ENCODE data around the gene SLC44A2. TPM values are rescaled to one million over a fixed set of nuclear protein-coding genes. Genes with fewer than 3 reads are reported as not detected.

Gene SLC44A2
- total and polyA plus RNA-seq, 2 of the 13 experiments (the other 11 are each of a cell fraction or from before 2014, with no cell fraction given): 2.4 to 5.6 TPM

DNA sequence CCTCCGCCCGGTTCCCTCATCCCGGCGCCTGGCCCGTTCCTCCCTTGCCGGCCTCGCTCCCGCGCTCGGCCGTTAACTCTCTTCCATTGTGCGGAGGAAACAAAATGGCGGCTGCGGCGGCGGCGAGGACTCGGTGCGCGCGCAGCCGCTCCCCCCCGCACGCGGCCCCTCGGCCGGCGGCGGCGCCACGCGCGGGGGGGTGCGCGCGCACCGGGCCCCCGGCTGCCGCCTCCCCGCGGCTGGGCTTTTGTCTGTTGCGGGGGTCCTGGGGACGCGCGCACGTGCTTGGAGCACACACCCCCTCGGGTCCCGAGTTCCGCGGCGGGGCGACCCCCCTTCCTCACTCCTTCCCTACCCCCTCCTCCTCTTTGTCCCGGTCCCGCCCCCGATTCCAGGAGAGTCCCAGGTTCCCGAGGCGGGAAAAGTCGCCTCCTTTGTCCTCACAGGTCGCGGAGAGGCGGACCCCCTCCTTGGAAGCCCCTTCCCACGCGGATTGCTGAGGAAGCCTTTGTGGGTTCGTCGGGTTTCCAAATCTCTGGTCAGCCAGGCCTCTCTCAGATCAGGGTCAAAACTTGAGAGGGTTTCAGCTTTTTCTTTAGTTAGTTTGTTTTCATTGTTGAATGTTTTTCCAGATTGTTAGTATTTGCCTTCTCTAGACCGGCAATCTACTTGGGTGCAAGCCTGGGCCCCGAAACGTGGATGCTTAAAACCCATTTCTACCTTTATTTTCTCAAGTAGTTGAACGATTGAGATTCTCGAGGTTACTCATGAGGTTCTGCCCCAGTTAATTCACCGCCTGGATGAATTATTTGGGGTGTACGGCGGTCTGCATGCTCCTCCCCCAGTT is 29.5 kb downstream of the SLC44A2 start:
- Histone ChIP-seq H3K36me3 (replicated peaks in 1 of 2; ENCODE audit: control insufficient read depth in 1 of 2, insufficient read depth in 2 of 2, low read length in 2 of 2) (peaks cover 2 to 10% of the 10 kb centered on the region in 2 experiments; a peak in 2 of 5 replicates), H3K9me3 (ENCODE audit: low read length) (no peaks in the 10 kb centered on the region), H3K4me3 (replicated peaks in 1 of 3; ENCODE audit: insufficient read depth in 1 of 3, low read depth in 2 of 3, low read length in 3 of 3) (peak overlapping the region; percentile 89 to 96 (median 92)), H3K4me2 (ENCODE audit: low read depth, low read length) (peak overlapping the region; percentile 92), H3K4me1 (ENCODE audit: insufficient read depth, low read length) (peaks cover 51% of the 10 kb centered on the region), H3K9ac (ENCODE audit: insufficient read depth, low read depth, low read length) (peak overlapping the region; percentile 98), H3K27ac (ENCODE audit: extremely low read length, insufficient read depth, low read length) (peak overlapping the region; percentile 95), H3K27me3 (ENCODE audit: control insufficient read depth in 1 of 2, insufficient read depth in 2 of 2, low read length in 2 of 2) (no peaks in the 10 kb centered on the region; a peak in 1 of 5 replicates), H4K20me1 (ENCODE audit: insufficient read depth, low read length) (peaks cover 49% of the 10 kb centered on the region), H3K79me2 (ENCODE audit: insufficient read depth, low read length) (peaks cover 61% of the 10 kb centered on the region), H2AFZ (ENCODE audit: low read length) (no peak overlapping the region)
- BruUV-seq (replicated peaks): no TSS peak
- CTCF ChIA-PET (ENCODE audit: low intra/inter-chr PET ratio, low total read pairs): no interaction called here
- DNase-seq (ENCODE audit: low spot score) (peak; percentile 47), ATAC-seq (peak; percentile 32), FAIRE-seq (no peak)
- WGBS (ENCODE audit: low lambda C conversion rate): 1% methylated on average over 23 of the region's 73 CpGs
- in situ Hi-C loops (cut with HindIII; ENCODE audit: extremely low pct_ligation_motif_present, low pct_unique_long_range_greater_than_20kb) (no loop called here), intact Hi-C loops (cut with micrococcal nuclease; ENCODE audit: unreplicated experiment) (no loop called here)
- POLR2A ChIA-PET: no interaction called here
- TF ChIP-seq GTF3A (CRISPR knock-in tag; conservative IDR thresholded peaks at IDR 0.05): no peak
- peak; percentile 70 for TF ChIP-seq AGO2 (optimal IDR thresholded peaks at IDR 0.05; ENCODE audit: low read depth, low read length)
- no peak for TF ChIP-seq BORCS8-MEF2B (CRISPR knock-in tag; IDR thresholded peaks at IDR 0.05)
- peak; percentile 68 for TF ChIP-seq RBM39 (IDR thresholded peaks at IDR 0.05; ENCODE audit: low read depth, low read length, poor library complexity, severe bottlenecking)
- no peak for TF ChIP-seq RXRB (CRISPR knock-in tag; IDR thresholded peaks at IDR 0.05; ENCODE audit: borderline replicate concordance)
- no peak for TF ChIP-seq GRHL1 (CRISPR knock-in tag; conservative IDR thresholded peaks at IDR 0.05)
- TF ChIP-seq ZNF546 (CRISPR knock-in tag; conservative IDR thresholded peaks at IDR 0.05): 0 out of 2 replicates have a peak, but pooled peaks have one; percentile 29
- no peak for TF ChIP-seq IRF9 (CRISPR knock-in tag; IDR thresholded peaks at IDR 0.05; ENCODE audit: borderline replicate concordance)
- TF ChIP-seq ZSCAN22 (CRISPR knock-in tag; IDR thresholded peaks at IDR 0.05): no peak
- TF ChIP-seq ZNF652 (CRISPR knock-in tag; IDR thresholded peaks at IDR 0.05; ENCODE audit: borderline replicate concordance, low read depth): no peak
- TF ChIP-seq, protein P1, sequence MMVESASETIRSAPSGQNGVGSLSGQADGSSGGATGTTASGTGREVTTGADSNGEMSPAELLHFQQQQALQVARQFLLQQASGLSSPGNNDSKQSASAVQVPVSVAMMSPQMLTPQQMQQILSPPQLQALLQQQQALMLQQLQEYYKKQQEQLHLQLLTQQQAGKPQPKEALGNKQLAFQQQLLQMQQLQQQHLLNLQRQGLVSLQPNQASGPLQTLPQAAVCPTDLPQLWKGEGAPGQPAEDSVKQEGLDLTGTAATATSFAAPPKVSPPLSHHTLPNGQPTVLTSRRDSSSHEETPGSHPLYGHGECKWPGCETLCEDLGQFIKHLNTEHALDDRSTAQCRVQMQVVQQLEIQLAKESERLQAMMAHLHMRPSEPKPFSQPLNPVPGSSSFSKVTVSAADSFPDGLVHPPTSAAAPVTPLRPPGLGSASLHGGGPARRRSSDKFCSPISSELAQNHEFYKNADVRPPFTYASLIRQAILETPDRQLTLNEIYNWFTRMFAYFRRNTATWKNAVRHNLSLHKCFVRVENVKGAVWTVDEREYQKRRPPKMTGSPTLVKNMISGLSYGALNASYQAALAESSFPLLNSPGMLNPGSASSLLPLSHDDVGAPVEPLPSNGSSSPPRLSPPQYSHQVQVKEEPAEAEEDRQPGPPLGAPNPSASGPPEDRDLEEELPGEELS (CRISPR knock-in tag; IDR thresholded peaks at IDR 0.05): no peak
- TF ChIP-seq ZNF567 (CRISPR knock-in tag; IDR thresholded peaks at IDR 0.05; ENCODE audit: borderline replicate concordance): no peak
- no peak for TF ChIP-seq HOXA7 (CRISPR knock-in tag; IDR thresholded peaks at IDR 0.05)
- no peak for TF ChIP-seq CC2D1A (CRISPR knock-in tag; IDR thresholded peaks at IDR 0.05)

Data from HepG2 (cell line).